ENCODE measurements around the gene VAV2.

DNA sequence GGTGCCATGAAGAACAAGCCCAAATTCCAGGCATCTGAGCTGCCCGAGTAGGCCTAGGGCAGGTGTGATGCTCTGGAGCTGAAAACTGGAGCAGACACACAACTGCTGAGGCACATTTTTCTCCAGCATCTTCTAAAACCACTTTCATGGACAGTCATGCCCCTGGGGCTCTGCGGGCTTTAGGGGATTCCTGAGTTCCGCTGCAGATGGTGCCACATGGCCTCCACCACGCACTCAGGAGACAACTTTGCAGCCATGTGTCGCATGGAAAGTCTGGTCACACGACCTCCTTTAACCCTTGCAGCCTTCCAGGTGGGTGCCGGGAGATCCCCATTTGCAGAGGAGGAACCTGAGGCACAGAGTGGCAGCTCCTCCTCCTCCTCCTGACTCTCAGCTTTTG is 141.2 kb downstream of the VAV2 start:
- TF ChIP-seq CTCF (conservative IDR thresholded peaks at IDR 0.05; ENCODE audit: low read depth, low read length), result no peak
- TF ChIP-seq EZH2phosphoT487 (IDR thresholded peaks at IDR 0.05; ENCODE audit: borderline replicate concordance, low read length), result no peak
